ENCODE data around the gene MASP2. TPM values are rescaled to one million over a fixed set of nuclear protein-coding genes. Genes with fewer than 3 reads are reported as not detected.

Gene MASP2
- total and polyA plus RNA-seq, 10 of the 15 experiments (the other 5 are each of a cell fraction or from before 2014, with no cell fraction given) = 0.04 to 0.21 (median 0.06) TPM; not detected in 7

GRCh38 chr1:11071463-11072215 lies 24.6 kb upstream of the MASP2 start:
- no peak overlapping the region for H3K27ac ChIP-seq (ENCODE audit: control insufficient read depth, insufficient read depth)
- CTCF ChIA-PET = interaction anchor here (1.1 to 6.3 kb wide), 4 partner anchors 10 to 34 kb away, joined by 5 to 57 read pairs (median 8); partner anchors contain the start of gene SRM
- intact Hi-C loops (cut with micrococcal nuclease; ENCODE audit: unreplicated experiment) (loop anchor here (1.0 kb wide), 1 partner anchor 34 kb away; no protein-coding TSS in a partner anchor), in situ Hi-C loops (cut with MboI) (no loop called here)
- WGBS (ENCODE audit: insufficient coverage, insufficient replicate concordance, low lambda C conversion rate, missing lambda C conversion rate) = 53% methylated on average over 15 of the region's 15 CpGs
- H3K4me2 ChIP-seq (ENCODE audit: control insufficient read depth, insufficient read depth) = no peak overlapping the region
- H4K20me1 ChIP-seq (ENCODE audit: control insufficient read depth, insufficient read depth) = no peaks in the 10 kb centered on the region
- H3K36me3 ChIP-seq (ENCODE audit: control insufficient read depth in 2 of 2, insufficient read depth in 2 of 2, low read length in 1 of 2) = peaks cover 36 to 40% of the 10 kb centered on the region in 2 experiments
- H3K4me3 ChIP-seq = no peak overlapping the region
- H2AFZ ChIP-seq (ENCODE audit: control insufficient read depth, low read depth, low read length) = no peak overlapping the region
- SMC1A ChIA-PET (ENCODE audit: uncharacterized antibody, unreplicated experiment) = interaction anchor here (1.4 to 2.7 kb wide), 3 partner anchors 27 to 106 kb away, joined by 3 to 35 read pairs (median 11); partner anchors contain the start of gene EXOSC10
- FAIRE-seq (no peak), DNase-seq (ENCODE audit: low read depth, low spot score) (no peak), ATAC-seq (no peak)
- H3K27me3 ChIP-seq (replicated peaks in 1 of 2; ENCODE audit: control insufficient read depth in 2 of 2, insufficient read depth in 2 of 2, low read length in 1 of 2) = no peaks in the 10 kb centered on the region
- H3K9ac ChIP-seq (ENCODE audit: control insufficient read depth, insufficient read depth, low read length) = no peak overlapping the region
- RAD21 ChIA-PET (ENCODE audit: unreplicated experiment) = interaction anchor here (4.6 kb wide), 1 partner anchor 34 kb away, joined by 52 read pairs; no protein-coding TSS in a partner anchor
- TF ChIP-seq KDM1A (IDR thresholded peaks at IDR 0.05; ENCODE audit: borderline replicate concordance) = no peak
- no peak for TF ChIP-seq HCFC1 (IDR thresholded peaks at IDR 0.05; ENCODE audit: low read length)
- no peak for TF ChIP-seq BRCA1 (IDR thresholded peaks at IDR 0.05; ENCODE audit: low read depth, low read length)
- TF ChIP-seq MEF2A (IDR thresholded peaks at IDR 0.05; ENCODE audit: insufficient read depth, low read depth, low read length) = no peak
- TF ChIP-seq YBX1 (IDR thresholded peaks at IDR 0.05) = no peak
- no peak for TF ChIP-seq CREB1 (IDR thresholded peaks at IDR 0.05; ENCODE audit: low read depth)
- TF ChIP-seq NBN (IDR thresholded peaks at IDR 0.05) = no peak
- no peak for TF ChIP-seq CBFB (IDR thresholded peaks at IDR 0.05; ENCODE audit: low read depth)
- TF ChIP-seq TARDBP (IDR thresholded peaks at IDR 0.05; ENCODE audit: borderline replicate concordance) = no peak
- TF ChIP-seq JUND (IDR thresholded peaks at IDR 0.05; ENCODE audit: low read depth, low read length) = no peak
- no peak for TF ChIP-seq JUNB (IDR thresholded peaks at IDR 0.05)
- no peak for TF ChIP-seq SIN3A (IDR thresholded peaks at IDR 0.05; ENCODE audit: low read depth, low read length)
- TF ChIP-seq NFYB (IDR thresholded peaks at IDR 0.05; ENCODE audit: insufficient read depth, low read depth, low read length) = no peak
- TF ChIP-seq SUPT20H (IDR thresholded peaks at IDR 0.05; ENCODE audit: borderline replicate concordance, control insufficient read depth, low read depth, low read length) = no peak
- no peaks in the 10 kb centered on the region for H3K79me2 ChIP-seq (ENCODE audit: control insufficient read depth, insufficient read depth, low read length)
- H3K9me3 ChIP-seq (replicated peaks; ENCODE audit: control insufficient read depth, insufficient read depth, low read length) = no peaks in the 10 kb centered on the region
- H3K4me1 ChIP-seq (ENCODE audit: control insufficient read depth, insufficient read depth, low read length) = peaks cover 13% of the 10 kb centered on the region
- no TSS peak for BruUV-seq (replicated peaks)
- POLR2A ChIA-PET = interaction anchor here (1.1 kb wide), 1 partner anchor 11 kb away, joined by 3 read pairs; no protein-coding TSS in a partner anchor

Data from GM12878 (cell line).